Measurements from ENCODE around the gene ABCG8.

Gene ABCG8

DNA sequence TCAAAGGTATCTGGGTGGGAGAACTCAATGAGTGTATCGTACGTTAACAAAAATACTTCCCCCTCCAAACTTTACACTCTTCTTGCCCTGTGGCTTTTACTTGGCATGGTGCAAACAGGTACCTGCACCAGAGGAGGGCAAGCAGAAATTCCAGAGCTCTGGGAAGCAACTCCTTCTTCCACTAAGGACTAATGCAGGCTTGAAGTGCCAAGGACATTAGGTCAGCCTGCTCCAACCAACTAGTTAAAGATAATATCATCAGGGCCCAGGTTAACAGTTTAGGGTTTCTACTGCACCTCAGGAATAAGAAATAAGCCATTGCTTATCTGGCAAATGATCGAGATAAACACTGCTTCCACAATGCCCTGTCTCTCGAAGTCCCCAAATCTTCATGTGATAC lies 86.7 kb downstream of the ABCG8 start:
- DNase-seq (ENCODE audit: low read depth): no peak

DNA sequence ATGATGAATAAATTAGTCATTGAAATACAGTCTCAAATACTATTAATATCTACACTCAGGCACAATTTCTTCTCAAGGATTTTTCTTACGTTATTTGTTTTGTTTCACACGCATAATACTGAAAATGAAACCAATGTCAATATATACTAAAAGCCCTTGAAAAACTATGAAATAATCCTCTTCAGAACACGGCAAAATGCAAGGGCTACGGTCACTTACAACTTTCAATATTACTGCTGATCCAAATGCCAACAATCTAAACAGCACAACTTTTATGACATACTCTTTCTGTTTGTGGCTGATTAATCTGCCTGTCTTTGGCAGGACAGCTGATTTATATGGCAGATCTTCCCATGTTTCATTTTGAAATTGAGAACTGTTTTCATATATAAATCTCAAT lies 88.7 kb downstream of the ABCG8 start:
- no peak for DNase-seq (ENCODE audit: low read depth)

DNA sequence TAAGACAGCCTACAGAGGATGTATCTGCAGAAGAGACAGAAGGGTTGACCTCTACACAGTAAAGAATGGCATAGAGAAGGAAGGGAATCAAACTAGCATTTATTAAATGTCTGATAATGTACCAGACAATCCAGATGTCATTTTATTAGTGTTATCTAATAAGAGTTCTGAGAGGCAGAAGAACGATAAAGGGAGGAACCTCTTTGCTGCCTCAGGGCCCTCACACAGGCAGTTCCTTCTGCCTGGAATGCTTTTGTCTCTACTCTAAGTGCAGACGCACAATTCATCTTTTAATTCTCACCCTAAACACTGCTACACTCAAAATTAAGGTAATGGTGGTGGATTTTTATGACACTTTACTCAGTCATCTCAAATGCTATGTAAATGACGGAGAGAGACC lies 92.5 kb downstream of the ABCG8 start:
- no peak for DNase-seq (ENCODE audit: low read depth)

Data from T-helper 22 cell (primary cell).